Ureter (tissue), 1 donor: ENCODE results near the gene NR2F1-AS1. TPM values are rescaled to one million over a fixed set of nuclear protein-coding genes. Genes with fewer than 3 reads are reported as not detected.

Source experiments
- DNase-seq: peaks from one replicate; pipeline ENCODE4 v3.0.0-alpha.2; 2020; ENCODE audit warnings: low spot score
- total RNA-seq: library from RNA; stranded (reverse); gene quantifications from one replicate; pipeline ENCODE4 v1.2.4, GENCODE V29; 2023
- donor health status: DM: yes; HTN: yes; CAD: no.

NR2F1-AS1 gene
- total RNA-seq, 1 donor from 2014 or later, result 18.8 TPM

GRCh38 chr5:93603078-93603792, 22.2 kb upstream of the NR2F1-AS1 start:
- no peak for DNase-seq

- DNase-seq, result no peak
Measured at GRCh38 chr5:93602241-93603077, 21.4 kb upstream of the NR2F1-AS1 start.

GRCh38 chr5:93601802-93602155, 20.8 kb upstream of the NR2F1-AS1 start:
- no peak for DNase-seq

- no peak for DNase-seq
Measured at GRCh38 chr5:93601071-93601801, 20.2 kb upstream of the NR2F1-AS1 start.

GRCh38 chr5:93600409-93601070, 19.5 kb upstream of the NR2F1-AS1 start:
- no peak for DNase-seq

- DNase-seq, result no peak
Measured at GRCh38 chr5:93599399-93600120, 18.5 kb upstream of the NR2F1-AS1 start.

- no peak for DNase-seq
Measured at GRCh38 chr5:93599001-93599379, 18.0 kb upstream of the NR2F1-AS1 start.

- DNase-seq, result no peak
Measured at GRCh38 chr5:93598091-93599000, 17.3 kb upstream of the NR2F1-AS1 start.

GRCh38 chr5:93596676-93597490, 15.9 kb upstream of the NR2F1-AS1 start:
- DNase-seq, result no peak

- DNase-seq, result no peak
Measured at GRCh38 chr5:93596310-93596675, 15.3 kb upstream of the NR2F1-AS1 start.

- no peak for DNase-seq
Measured at GRCh38 chr5:93595420-93596147, 14.6 kb upstream of the NR2F1-AS1 start.

GRCh38 chr5:93594591-93595419, 13.8 kb upstream of the NR2F1-AS1 start:
- no peak for DNase-seq

- no peak for DNase-seq
Measured at GRCh38 chr5:93593476-93594131, 12.6 kb upstream of the NR2F1-AS1 start.

GRCh38 chr5:93592883-93593282, 11.9 kb upstream of the NR2F1-AS1 start:
- no peak for DNase-seq

GRCh38 chr5:93591323-93591945, 10.4 kb upstream of the NR2F1-AS1 start:
- no peak for DNase-seq

GRCh38 chr5:93590493-93590892, 9.5 kb upstream of the NR2F1-AS1 start:
- no peak for DNase-seq

- no peak for DNase-seq
Measured at GRCh38 chr5:93589829-93590215, 8.8 kb upstream of the NR2F1-AS1 start.
